HUES48 (cell line): ENCODE measurements around the gene BBS4.
"Not testable (repeated sequence)": the region's sequence is repeated elsewhere in the genome, so short reads cannot be mapped to it uniquely, and the experiment has no call there.

Source experiments
- H3K27ac ChIP-seq: one replicate; pipeline ENCODE4 v1.7.0; 2013; ENCODE audit warnings: low read depth, low read length, inconsistent platforms
- H3K27me3 ChIP-seq: 2 replicates; pipeline ENCODE4 v1.6.1; 2013; ENCODE audit warnings: mild to moderate bottlenecking, low read length; ENCODE audit not compliant: control insufficient read depth, insufficient read depth
- H3K36me3 ChIP-seq: 2 replicates; pipeline ENCODE4 v1.6.1; 2013; ENCODE audit warnings: low read length; ENCODE audit not compliant: control insufficient read depth, insufficient read depth
- H3K4me1 ChIP-seq: 2 replicates; pipeline ENCODE4 v1.6.1; 2013; ENCODE audit warnings: mild to moderate bottlenecking, low read length; ENCODE audit not compliant: control insufficient read depth, insufficient read depth
- H3K4me3 ChIP-seq: 2 replicates; pipeline ENCODE4 v1.5.1; 2013; ENCODE audit warnings: mild to moderate bottlenecking, low read depth, low read length
- H3K9ac ChIP-seq: 2 replicates; pipeline ENCODE4 v1.6.1; 2013; ENCODE audit warnings: mild to moderate bottlenecking, low read depth, low read length, moderate library complexity
- H3K9me3 ChIP-seq: 2 replicates; pipeline ENCODE4 v1.6.1; 2013; ENCODE audit warnings: low read length; ENCODE audit not compliant: control insufficient read depth, insufficient read depth

The BBS4 gene, protein sequence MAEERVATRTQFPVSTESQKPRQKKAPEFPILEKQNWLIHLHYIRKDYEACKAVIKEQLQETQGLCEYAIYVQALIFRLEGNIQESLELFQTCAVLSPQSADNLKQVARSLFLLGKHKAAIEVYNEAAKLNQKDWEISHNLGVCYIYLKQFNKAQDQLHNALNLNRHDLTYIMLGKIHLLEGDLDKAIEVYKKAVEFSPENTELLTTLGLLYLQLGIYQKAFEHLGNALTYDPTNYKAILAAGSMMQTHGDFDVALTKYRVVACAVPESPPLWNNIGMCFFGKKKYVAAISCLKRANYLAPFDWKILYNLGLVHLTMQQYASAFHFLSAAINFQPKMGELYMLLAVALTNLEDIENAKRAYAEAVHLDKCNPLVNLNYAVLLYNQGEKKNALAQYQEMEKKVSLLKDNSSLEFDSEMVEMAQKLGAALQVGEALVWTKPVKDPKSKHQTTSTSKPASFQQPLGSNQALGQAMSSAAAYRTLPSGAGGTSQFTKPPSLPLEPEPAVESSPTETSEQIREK

DNA sequence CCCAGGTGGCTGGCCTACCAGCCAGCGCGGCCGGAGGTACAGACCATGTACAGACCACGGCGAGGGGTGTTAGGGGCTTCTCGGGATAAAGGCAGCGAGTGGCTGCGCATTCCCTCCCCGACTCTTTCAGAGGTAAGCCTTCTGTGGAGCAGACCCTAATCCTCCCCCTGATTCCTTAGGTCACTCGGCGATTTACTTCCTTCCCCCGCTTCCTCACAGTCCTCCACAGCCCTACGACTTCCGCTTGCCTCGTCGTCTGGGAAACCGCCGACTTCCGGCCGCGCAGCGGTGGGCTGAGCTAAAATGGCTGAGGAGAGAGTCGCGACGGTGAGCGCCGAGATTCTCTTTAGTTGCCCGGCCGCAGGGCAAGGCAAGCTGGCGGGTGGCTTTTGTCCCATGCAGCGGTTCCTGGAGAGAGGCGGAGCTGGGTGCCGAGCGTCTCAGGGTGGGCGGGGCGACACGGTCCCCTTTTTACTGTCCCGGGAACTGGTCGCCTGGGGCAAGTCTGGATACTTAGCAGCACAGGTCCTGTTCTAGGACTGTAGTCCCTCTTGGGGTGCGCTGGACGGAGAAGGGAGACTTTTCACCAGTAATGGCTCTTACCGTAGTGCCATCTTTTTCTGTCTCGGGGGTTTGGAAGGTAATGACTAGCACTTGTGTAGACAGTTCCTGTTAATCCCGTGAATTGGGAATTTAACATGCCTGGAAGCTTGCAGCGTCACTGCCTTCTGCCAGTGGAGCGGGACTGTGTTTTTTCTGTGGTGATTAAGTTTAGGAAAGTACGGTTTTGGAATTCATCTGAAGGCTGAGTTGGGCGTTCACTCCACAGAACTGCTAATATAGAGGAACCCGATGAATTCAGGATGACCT lies at the start of gene BBS4, which contains the start of gene HIGD2B:
Gene BBS4 (plus strand): TSS at position 283 of the 870 bp plus-strand sequence. CDS start 21 bp downstream, at position 304.
Gene HIGD2B (minus strand): TSS at position 258 of the 870 bp plus-strand sequence. CDS start 9,808 bp downstream, outside the sequence.
- H3K27ac ChIP-seq = peak within 1 kb of the TSS; percentile 95

DNA sequence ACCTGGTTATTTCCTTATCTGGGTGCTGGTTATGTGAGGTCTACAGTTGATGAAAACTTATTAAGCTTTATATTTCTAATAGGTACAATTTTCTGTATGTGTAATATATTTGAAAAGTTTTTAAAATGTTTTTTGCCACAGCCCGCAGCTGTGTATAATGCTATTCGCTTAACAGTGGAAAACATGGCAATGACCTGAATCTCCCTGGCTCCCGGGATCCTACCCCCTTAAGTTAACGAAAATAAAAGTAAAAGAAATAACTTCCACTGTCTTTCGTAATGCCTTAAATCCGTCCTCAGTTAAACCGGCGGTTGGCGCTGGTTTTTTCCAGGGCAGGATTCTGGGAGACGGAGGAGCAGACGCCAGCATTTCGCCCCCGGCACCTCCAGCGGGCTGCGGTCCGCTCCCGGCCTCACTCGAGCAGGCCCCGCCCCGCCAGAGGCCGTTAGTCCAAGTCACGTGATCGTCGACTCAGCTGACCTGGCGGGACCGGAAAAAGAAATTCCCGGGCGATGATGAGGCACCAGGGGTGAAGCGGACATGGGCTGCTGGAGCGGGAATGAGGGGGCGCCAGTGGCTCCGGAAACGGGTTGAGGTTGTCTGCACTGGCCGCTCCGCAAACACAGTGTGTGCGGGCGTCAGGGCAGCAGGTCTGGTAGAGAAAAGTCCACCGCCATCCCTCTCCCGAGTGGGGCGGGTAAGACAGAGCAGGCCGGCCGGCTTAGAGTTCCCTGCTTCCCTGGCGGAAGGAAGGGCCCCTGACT lies 49.3 kb upstream of the BBS4 start:
- H3K27ac ChIP-seq, H3K9ac ChIP-seq, H3K4me1 ChIP-seq: not testable (repeated sequence)

More for the DNA sequence above, at the start of gene BBS4, which contains the start of gene HIGD2B:
- Histone ChIP-seq H3K27me3 (no peaks in the 10 kb centered on the region), H3K9me3 (no peaks in the 10 kb centered on the region), H3K4me1 (no peaks in the 10 kb centered on the region), H3K36me3 (no peaks in the 10 kb centered on the region), H3K4me3 (peak within 1 kb of the TSS; percentile 81), H3K9ac (peak within 1 kb of the TSS; percentile 77)

GRCh38 chr15:72639759-72640483 lies 46.1 kb upstream of the BBS4 start:
- not testable (repeated sequence) for H3K36me3 ChIP-seq, H3K4me1 ChIP-seq, H3K9ac ChIP-seq, H3K27ac ChIP-seq, H3K4me3 ChIP-seq, H3K9me3 ChIP-seq, H3K27me3 ChIP-seq

More for the DNA sequence above, 49.3 kb upstream of the BBS4 start:
- H3K27me3 ChIP-seq, H3K36me3 ChIP-seq, H3K9me3 ChIP-seq: not testable (repeated sequence)
- peak overlapping the region; percentile 60 for H3K4me3 ChIP-seq

- H3K27me3 ChIP-seq, H3K9me3 ChIP-seq, H3K9ac ChIP-seq, H3K36me3 ChIP-seq, H3K4me1 ChIP-seq, H3K27ac ChIP-seq, H3K4me3 ChIP-seq: not testable (repeated sequence)
Observed at GRCh38 chr15:72642271-72642670, 43.7 kb upstream of the BBS4 start.

- not testable (repeated sequence) for H3K4me3 ChIP-seq, H3K27ac ChIP-seq, H3K9ac ChIP-seq, H3K4me1 ChIP-seq, H3K9me3 ChIP-seq, H3K36me3 ChIP-seq, H3K27me3 ChIP-seq
Observed at GRCh38 chr15:72648631-72649253, 37.3 kb upstream of the BBS4 start.

DNA sequence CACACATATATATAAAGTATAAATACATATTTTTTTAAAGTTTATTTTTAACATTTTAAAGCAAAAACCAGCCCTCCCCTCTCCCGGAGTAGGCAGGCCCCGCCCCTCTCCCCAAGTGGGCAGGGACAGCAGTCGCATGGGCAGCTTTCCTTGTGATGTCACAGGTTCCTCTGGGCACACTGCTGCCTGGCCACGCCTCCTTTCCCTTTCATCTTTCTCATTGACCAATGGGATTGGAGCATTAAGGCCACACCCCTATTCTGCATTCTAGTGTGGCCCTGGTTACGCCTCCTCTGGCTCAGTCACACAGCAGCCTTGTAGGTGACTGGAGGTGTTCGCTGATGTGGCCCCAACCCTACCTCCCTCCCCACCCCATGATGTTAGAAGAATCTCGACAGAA lies 31.6 kb upstream of the BBS4 start, which contains the start of gene GOLGA6B:
Gene GOLGA6B (plus strand): TSS at position 301 of the 400 bp plus-strand sequence. CDS start 41 bp downstream, at position 342.
- H3K4me1 ChIP-seq, H3K27me3 ChIP-seq, H3K9ac ChIP-seq, H3K27ac ChIP-seq, H3K9me3 ChIP-seq, H3K36me3 ChIP-seq, H3K4me3 ChIP-seq: not testable (repeated sequence)

GRCh38 chr15:72656014-72656413 lies 30.0 kb upstream of the BBS4 start:
- H3K4me1 ChIP-seq, H3K9me3 ChIP-seq, H3K27me3 ChIP-seq, H3K36me3 ChIP-seq, H3K27ac ChIP-seq, H3K4me3 ChIP-seq, H3K9ac ChIP-seq: not testable (repeated sequence)

GRCh38 chr15:72661081-72661480 lies 24.9 kb upstream of the BBS4 start:
- not testable (repeated sequence) for H3K9me3 ChIP-seq, H3K9ac ChIP-seq, H3K27me3 ChIP-seq, H3K4me3 ChIP-seq, H3K27ac ChIP-seq, H3K4me1 ChIP-seq, H3K36me3 ChIP-seq

GRCh38 chr15:72663931-72664330 lies 22.1 kb upstream of the BBS4 start:
- not testable (repeated sequence) for H3K36me3 ChIP-seq, H3K27ac ChIP-seq, H3K9ac ChIP-seq, H3K4me1 ChIP-seq, H3K9me3 ChIP-seq, H3K4me3 ChIP-seq, H3K27me3 ChIP-seq

- H3K9me3 ChIP-seq, H3K27me3 ChIP-seq, H3K4me1 ChIP-seq, H3K27ac ChIP-seq, H3K4me3 ChIP-seq, H3K9ac ChIP-seq, H3K36me3 ChIP-seq: not testable (repeated sequence)
Observed at GRCh38 chr15:72665706-72666105, 20.3 kb upstream of the BBS4 start.
